ENCODE measurements around the gene NME9. TPM values are rescaled to one million over a fixed set of nuclear protein-coding genes. Genes with fewer than 3 reads are reported as not detected.
"Not testable (repeated sequence)": the region's sequence is repeated elsewhere in the genome, so short reads cannot be mapped to it uniquely, and the experiment has no call there.

The NME9 gene
- total RNA-seq, 1 experiment from 2014 or later = not detected

- H3K36me3 ChIP-seq (ENCODE audit: control insufficient read depth, insufficient read depth, low read length) = no peaks in the 10 kb centered on the region
- no peaks in the 10 kb centered on the region for H3K4me1 ChIP-seq (ENCODE audit: control insufficient read depth, insufficient read depth, low read length)
- intact Hi-C loops (cut with micrococcal nuclease; ENCODE audit: unreplicated experiment) (no loop called here), in situ Hi-C loops (cut with HindIII; ENCODE audit: low pct_unique_long_range_greater_than_20kb, low sequenced_read_pairs) (no loop called here)
- no peak overlapping the region for H3K4me3 ChIP-seq (ENCODE audit: low read depth in 2 of 2, low read length in 2 of 2)
- ChIA-PET CTCF (no interaction called here), POLR2A (no interaction called here)
- no peak for DNase-seq (ENCODE audit: low read depth, low spot score)
- H3K9me3 ChIP-seq (ENCODE audit: control insufficient read depth, insufficient read depth, low read depth, low read length) = no peaks in the 10 kb centered on the region
- ATAC-seq = no peak
- no peak overlapping the region for H3K27ac ChIP-seq (ENCODE audit: low read length)
- BruUV-seq (replicated peaks) = no TSS peak
- no peaks in the 10 kb centered on the region for H3K27me3 ChIP-seq (ENCODE audit: control insufficient read depth, insufficient read depth, low read length)
- no peak for TF ChIP-seq SIN3A (IDR thresholded peaks at IDR 0.05; ENCODE audit: borderline replicate concordance, insufficient read depth, low read depth, low read length)
- TF ChIP-seq POLR2AphosphoS5 (IDR thresholded peaks at IDR 0.05; ENCODE audit: low read depth, low read length) = no peak
- TF ChIP-seq CTCF (IDR thresholded peaks at IDR 0.05) = no peak
- no peak for TF ChIP-seq TCF7L2 (IDR thresholded peaks at IDR 0.05; ENCODE audit: low read depth, low read length)
- no peak for TF ChIP-seq REST (IDR thresholded peaks at IDR 0.05; ENCODE audit: insufficient read depth in 1 of 2, low read depth in 2 of 2, low read length in 1 of 2)
Observed at GRCh38 chr3:138378331-138378730, 48.7 kb upstream of the NME9 start.

- TF ChIP-seq REST (IDR thresholded peaks at IDR 0.05; ENCODE audit: insufficient read depth in 1 of 2, low read depth in 2 of 2, low read length in 1 of 2) (no peak), CTCF (IDR thresholded peaks at IDR 0.05) (no peak), SIN3A (IDR thresholded peaks at IDR 0.05; ENCODE audit: borderline replicate concordance, insufficient read depth, low read depth, low read length) (no peak), TCF7L2 (IDR thresholded peaks at IDR 0.05; ENCODE audit: low read depth, low read length) (no peak)
- ATAC-seq (peak; percentile 47; the same call in 1 of the 2 replicates), DNase-seq (ENCODE audit: low read depth, low spot score) (no peak)
- H3K4me3 ChIP-seq (ENCODE audit: low read depth in 2 of 2, low read length in 2 of 2) = no peak overlapping the region
- in situ Hi-C loops (cut with HindIII; ENCODE audit: low pct_unique_long_range_greater_than_20kb, low sequenced_read_pairs) (no loop called here), intact Hi-C loops (cut with micrococcal nuclease; ENCODE audit: unreplicated experiment) (no loop called here)
- H3K27me3 ChIP-seq (ENCODE audit: control insufficient read depth, insufficient read depth, low read length) = no peaks in the 10 kb centered on the region
- ChIA-PET POLR2A (no interaction called here), CTCF (no interaction called here)
- no peaks in the 10 kb centered on the region for H3K9me3 ChIP-seq (ENCODE audit: control insufficient read depth, insufficient read depth, low read depth, low read length)
- H3K4me1 ChIP-seq (ENCODE audit: control insufficient read depth, insufficient read depth, low read length) = no peaks in the 10 kb centered on the region
- H3K36me3 ChIP-seq (ENCODE audit: control insufficient read depth, insufficient read depth, low read length) = no peaks in the 10 kb centered on the region
- no TSS peak for BruUV-seq (replicated peaks)
- H3K27ac ChIP-seq (ENCODE audit: low read length) = no peak overlapping the region
Observed at GRCh38 chr3:138377804-138378203, 48.2 kb upstream of the NME9 start.

- CTCF ChIA-PET; intact Hi-C loops (cut with micrococcal nuclease; ENCODE audit: unreplicated experiment); H3K4me3 ChIP-seq (ENCODE audit: low read depth in 2 of 2, low read length in 2 of 2); in situ Hi-C loops (cut with HindIII; ENCODE audit: low pct_unique_long_range_greater_than_20kb, low sequenced_read_pairs); H3K4me1 ChIP-seq (ENCODE audit: control insufficient read depth, insufficient read depth, low read length); H3K36me3 ChIP-seq (ENCODE audit: control insufficient read depth, insufficient read depth, low read length); H3K27me3 ChIP-seq (ENCODE audit: control insufficient read depth, insufficient read depth, low read length); H3K9me3 ChIP-seq (ENCODE audit: control insufficient read depth, insufficient read depth, low read depth, low read length); DNase-seq (ENCODE audit: low read depth, low spot score); H3K27ac ChIP-seq (ENCODE audit: low read length); POLR2A ChIA-PET; ATAC-seq; BruUV-seq (replicated peaks): not testable (repeated sequence)
Observed at GRCh38 chr3:138377212-138377611, 47.6 kb upstream of the NME9 start.

All from Panc1 (cell line).